HFF-Myc (cell line): Measurements from ENCODE around the gene PARD3B.

Source experiments
- DNase-seq: peaks from one replicate; pipeline ENCODE4 v3.0.0-alpha.2; 2011; ENCODE audit warnings: low read depth; ENCODE audit errors: extremely low read depth
- H3K4me3 ChIP-seq: replicated peaks from 2 replicates; pipeline ENCODE4 v1.5.1; 2011; ENCODE audit warnings: low read depth, mild to moderate bottlenecking, control low read depth, low read length
- CTCF ChIP-seq: IDR thresholded peaks from 2 replicates; pipeline ENCODE4 v1.5.1; 2012; ENCODE audit warnings: mild to moderate bottlenecking, low read depth, low read length, control low read depth; ENCODE audit errors: missing control alignments

The PARD3B gene

GRCh38 chr2:205627085-205627484, 1081.8 kb downstream of the PARD3B start:
- no peak overlapping the region for H3K4me3 ChIP-seq
- DNase-seq: no peak
- no peak for TF ChIP-seq CTCF

GRCh38 chr2:205628422-205628821, 1083.1 kb downstream of the PARD3B start:
- H3K4me3 ChIP-seq: no peak overlapping the region
- no peak for DNase-seq

GRCh38 chr2:205629091-205629776, 1084.0 kb downstream of the PARD3B start:
- DNase-seq: no peak
- no peak overlapping the region for H3K4me3 ChIP-seq
- TF ChIP-seq CTCF: no peak

More at GRCh38 chr2:205628422-205628821, 1083.1 kb downstream of the PARD3B start:
- TF ChIP-seq CTCF: no peak

- TF ChIP-seq CTCF: no peak
- DNase-seq: no peak
- no peak overlapping the region for H3K4me3 ChIP-seq
Measured at GRCh38 chr2:205633994-205634393, 1088.7 kb downstream of the PARD3B start.

GRCh38 chr2:205636549-205637319, 1091.5 kb downstream of the PARD3B start:
- H3K4me3 ChIP-seq: no peak overlapping the region
- no peak for TF ChIP-seq CTCF
- DNase-seq: no peak

- H3K4me3 ChIP-seq: no peak overlapping the region
- no peak for TF ChIP-seq CTCF
- DNase-seq: no peak
Measured at GRCh38 chr2:205637320-205637602, 1092.0 kb downstream of the PARD3B start.
